Measurements from ENCODE around the gene TCF23. TPM values are rescaled to one million over a fixed set of nuclear protein-coding genes. Genes with fewer than 3 reads are reported as not detected.

TCF23 gene
- polyA plus RNA-seq, 3 donors = not detected

- Histone ChIP-seq H3K4me2 (replicated peaks; ENCODE audit: extremely low read depth, low read length, poor library complexity, severe bottlenecking) (no peak overlapping the region), H3K79me2 (ENCODE audit: insufficient read depth, low read length) (no peaks in the 10 kb centered on the region), H3K27ac (ENCODE audit: low read depth in 1 of 2, low read length in 2 of 2) (no peak overlapping the region), H4K20me1 (ENCODE audit: insufficient read depth, low read length) (no peaks in the 10 kb centered on the region), H3K4me3 (replicated peaks in 1 of 3; ENCODE audit: low read depth in 2 of 3, low read length in 3 of 3) (no peak overlapping the region), H3K36me3 (replicated peaks in 1 of 2; ENCODE audit: control insufficient read depth in 1 of 2, insufficient read depth in 2 of 2, low read length in 2 of 2) (no peaks in the 10 kb centered on the region), H3K27me3 (ENCODE audit: control insufficient read depth in 2 of 2, insufficient read depth in 2 of 2, low read length in 2 of 2) (no peaks in the 10 kb centered on the region), H3K9ac (ENCODE audit: insufficient read depth, low read length, poor library complexity, severe bottlenecking) (no peak overlapping the region), H3K4me1 (ENCODE audit: control insufficient read depth in 1 of 2, insufficient read depth in 2 of 2, low read length in 2 of 2) (no peaks in the 10 kb centered on the region), H2AFZ (ENCODE audit: insufficient read depth, low read depth, low read length, poor library complexity, severe bottlenecking) (no peak overlapping the region), H3K9me3 (replicated peaks in 1 of 2; ENCODE audit: control insufficient read depth in 1 of 2, insufficient read depth in 1 of 2, low read length in 2 of 2) (no peaks in the 10 kb centered on the region)
- no peak overlapping the region for H3K27ac Mint-ChIP-seq
- no peaks in the 10 kb centered on the region for H3K4me1 Mint-ChIP-seq
- 88% methylated on average over 6 of the region's 8 CpGs for WGBS (ENCODE audit: insufficient coverage)
- peaks cover 0 to 2% (median 0%) of the 10 kb centered on the region in 7 donors for H3K9me3 Mint-ChIP-seq
- TF ChIP-seq, protein P1, sequence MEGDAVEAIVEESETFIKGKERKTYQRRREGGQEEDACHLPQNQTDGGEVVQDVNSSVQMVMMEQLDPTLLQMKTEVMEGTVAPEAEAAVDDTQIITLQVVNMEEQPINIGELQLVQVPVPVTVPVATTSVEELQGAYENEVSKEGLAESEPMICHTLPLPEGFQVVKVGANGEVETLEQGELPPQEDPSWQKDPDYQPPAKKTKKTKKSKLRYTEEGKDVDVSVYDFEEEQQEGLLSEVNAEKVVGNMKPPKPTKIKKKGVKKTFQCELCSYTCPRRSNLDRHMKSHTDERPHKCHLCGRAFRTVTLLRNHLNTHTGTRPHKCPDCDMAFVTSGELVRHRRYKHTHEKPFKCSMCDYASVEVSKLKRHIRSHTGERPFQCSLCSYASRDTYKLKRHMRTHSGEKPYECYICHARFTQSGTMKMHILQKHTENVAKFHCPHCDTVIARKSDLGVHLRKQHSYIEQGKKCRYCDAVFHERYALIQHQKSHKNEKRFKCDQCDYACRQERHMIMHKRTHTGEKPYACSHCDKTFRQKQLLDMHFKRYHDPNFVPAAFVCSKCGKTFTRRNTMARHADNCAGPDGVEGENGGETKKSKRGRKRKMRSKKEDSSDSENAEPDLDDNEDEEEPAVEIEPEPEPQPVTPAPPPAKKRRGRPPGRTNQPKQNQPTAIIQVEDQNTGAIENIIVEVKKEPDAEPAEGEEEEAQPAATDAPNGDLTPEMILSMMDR (IDR thresholded peaks at IDR 0.05) = no peak
- intact Hi-C loops (cut with micrococcal nuclease) = no loop called here
- no peaks in the 10 kb centered on the region for H3K36me3 Mint-ChIP-seq
- H3K27me3 Mint-ChIP-seq (ENCODE audit: low read depth in 3 of 3) = peaks cover 0 to 11% (median 1%) of the 10 kb centered on the region in 3 donors
- H3K4me3 Mint-ChIP-seq = no peak overlapping the region
- no peak for DNase-seq
Observed at GRCh38 chr2:27152102-27152795, 3.4 kb downstream of the TCF23 start.

- Histone ChIP-seq H3K4me3 (replicated peaks in 1 of 3; ENCODE audit: low read depth in 2 of 3, low read length in 3 of 3) (no peak overlapping the region), H3K4me2 (replicated peaks; ENCODE audit: extremely low read depth, low read length, poor library complexity, severe bottlenecking) (no peak overlapping the region), H3K4me1 (ENCODE audit: control insufficient read depth in 1 of 2, insufficient read depth in 2 of 2, low read length in 2 of 2) (no peaks in the 10 kb centered on the region), H2AFZ (ENCODE audit: insufficient read depth, low read depth, low read length, poor library complexity, severe bottlenecking) (no peak overlapping the region), H3K9me3 (replicated peaks in 1 of 2; ENCODE audit: control insufficient read depth in 1 of 2, insufficient read depth in 1 of 2, low read length in 2 of 2) (no peaks in the 10 kb centered on the region), H3K27ac (ENCODE audit: low read depth in 1 of 2, low read length in 2 of 2) (no peak overlapping the region), H4K20me1 (ENCODE audit: insufficient read depth, low read length) (no peaks in the 10 kb centered on the region), H3K9ac (ENCODE audit: insufficient read depth, low read length, poor library complexity, severe bottlenecking) (no peak overlapping the region), H3K79me2 (ENCODE audit: insufficient read depth, low read length) (no peaks in the 10 kb centered on the region), H3K36me3 (replicated peaks in 1 of 2; ENCODE audit: control insufficient read depth in 1 of 2, insufficient read depth in 2 of 2, low read length in 2 of 2) (no peaks in the 10 kb centered on the region), H3K27me3 (ENCODE audit: control insufficient read depth in 2 of 2, insufficient read depth in 2 of 2, low read length in 2 of 2) (no peaks in the 10 kb centered on the region)
- TF ChIP-seq, protein P1 (IDR thresholded peaks at IDR 0.05) = no peak
- peaks cover 0 to 2% (median 0%) of the 10 kb centered on the region in 7 donors for H3K9me3 Mint-ChIP-seq
- H3K4me3 Mint-ChIP-seq = no peak overlapping the region
- intact Hi-C loops (cut with micrococcal nuclease) = no loop called here
- H3K36me3 Mint-ChIP-seq = no peaks in the 10 kb centered on the region
- no peaks in the 10 kb centered on the region for H3K4me1 Mint-ChIP-seq
- peak overlapping the region in 1 of 7 donors; percentile 34 for H3K27ac Mint-ChIP-seq
- WGBS (ENCODE audit: insufficient coverage) = 86% methylated on average over 2 of the region's 2 CpGs
- no peak for DNase-seq
- peaks cover 0 to 10% (median 1%) of the 10 kb centered on the region in 3 donors for H3K27me3 Mint-ChIP-seq (ENCODE audit: low read depth in 3 of 3)
Observed at GRCh38 chr2:27152796-27153464, 4.1 kb downstream of the TCF23 start.
